ENCODE data around the gene XKR3. TPM values are rescaled to one million over a fixed set of nuclear protein-coding genes. Genes with fewer than 3 reads are reported as not detected.

The XKR3 gene
- total and polyA plus RNA-seq, 2 of the 8 experiments (the other 6 are each of a cell fraction or from before 2014, with no cell fraction given), result 0.17 TPM; not detected in 1

- TF ChIP-seq RBBP5 (IDR thresholded peaks at IDR 0.05; ENCODE audit: borderline replicate concordance, low read depth, low read length), result no peak
- no peak for TF ChIP-seq SRF (IDR thresholded peaks at IDR 0.05; ENCODE audit: low read depth, low read length)
Measured at GRCh38 chr22:16783930-16784354, 41.3 kb downstream of the XKR3 start (continued).
